Astrocyte of the spinal cord (primary cell): ENCODE data around the gene PTPN14.

Experiments
- DNase-seq: peaks from one replicate; pipeline ENCODE4 v3.0.0; 2011; ENCODE audit warnings: low read depth, low spot score
- H3K4me3 ChIP-seq: 2 replicates; pipeline ENCODE4 v1.5.1; 2011; ENCODE audit warnings: low read depth, mild to moderate bottlenecking, low read length, moderate library complexity
- in situ Hi-C: cut with HindIII; loops from 2 replicates; pipeline ENCODE4 v1.10.0; 2017; ENCODE audit warnings: low sequenced_read_pairs
- TF ChIP-seq, protein P1 (sequence below): IDR thresholded peaks from 2 replicates; pipeline ENCODE4 v1.5.1; 2012; ENCODE audit warnings: low read depth, mild to moderate bottlenecking, low read length, inconsistent platforms

Gene PTPN14

DNA sequence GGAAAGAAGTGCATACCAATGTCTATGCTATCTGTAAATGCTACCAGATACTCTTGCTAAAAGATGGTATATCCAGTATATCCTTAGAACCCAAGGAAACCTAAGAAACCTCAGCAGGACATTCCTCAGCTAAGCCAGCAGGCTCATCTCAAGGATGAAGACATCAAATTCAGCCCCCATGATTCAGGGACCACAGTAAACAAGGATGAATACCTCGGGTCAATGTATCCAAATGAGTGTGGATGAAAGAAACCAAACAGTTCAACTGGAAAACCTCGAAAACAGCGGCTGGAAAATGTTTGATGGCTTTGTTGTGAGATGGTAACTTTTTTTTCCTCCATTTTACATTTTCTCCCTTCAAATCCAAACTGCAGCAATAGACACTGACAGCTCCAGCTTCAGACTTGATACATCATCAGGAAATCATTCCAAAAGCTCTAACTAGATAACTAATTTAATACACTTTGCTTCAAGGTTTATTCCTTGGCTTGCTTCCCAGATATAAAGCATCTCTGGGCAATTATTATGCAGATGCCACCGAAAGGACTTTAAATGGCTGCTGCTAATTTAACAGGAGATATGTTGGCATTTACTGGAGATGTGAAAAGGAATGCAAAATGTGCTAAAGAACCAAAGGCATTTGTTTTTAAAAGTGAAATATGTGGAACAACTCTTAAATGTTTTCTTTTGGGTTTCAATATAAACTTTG, 196.8 kb downstream of the PTPN14 start:
- in situ Hi-C loops = no loop called here
- no peak overlapping the region for H3K4me3 ChIP-seq
- TF ChIP-seq, protein P1, sequence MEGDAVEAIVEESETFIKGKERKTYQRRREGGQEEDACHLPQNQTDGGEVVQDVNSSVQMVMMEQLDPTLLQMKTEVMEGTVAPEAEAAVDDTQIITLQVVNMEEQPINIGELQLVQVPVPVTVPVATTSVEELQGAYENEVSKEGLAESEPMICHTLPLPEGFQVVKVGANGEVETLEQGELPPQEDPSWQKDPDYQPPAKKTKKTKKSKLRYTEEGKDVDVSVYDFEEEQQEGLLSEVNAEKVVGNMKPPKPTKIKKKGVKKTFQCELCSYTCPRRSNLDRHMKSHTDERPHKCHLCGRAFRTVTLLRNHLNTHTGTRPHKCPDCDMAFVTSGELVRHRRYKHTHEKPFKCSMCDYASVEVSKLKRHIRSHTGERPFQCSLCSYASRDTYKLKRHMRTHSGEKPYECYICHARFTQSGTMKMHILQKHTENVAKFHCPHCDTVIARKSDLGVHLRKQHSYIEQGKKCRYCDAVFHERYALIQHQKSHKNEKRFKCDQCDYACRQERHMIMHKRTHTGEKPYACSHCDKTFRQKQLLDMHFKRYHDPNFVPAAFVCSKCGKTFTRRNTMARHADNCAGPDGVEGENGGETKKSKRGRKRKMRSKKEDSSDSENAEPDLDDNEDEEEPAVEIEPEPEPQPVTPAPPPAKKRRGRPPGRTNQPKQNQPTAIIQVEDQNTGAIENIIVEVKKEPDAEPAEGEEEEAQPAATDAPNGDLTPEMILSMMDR = no peak
- DNase-seq = no peak

DNA sequence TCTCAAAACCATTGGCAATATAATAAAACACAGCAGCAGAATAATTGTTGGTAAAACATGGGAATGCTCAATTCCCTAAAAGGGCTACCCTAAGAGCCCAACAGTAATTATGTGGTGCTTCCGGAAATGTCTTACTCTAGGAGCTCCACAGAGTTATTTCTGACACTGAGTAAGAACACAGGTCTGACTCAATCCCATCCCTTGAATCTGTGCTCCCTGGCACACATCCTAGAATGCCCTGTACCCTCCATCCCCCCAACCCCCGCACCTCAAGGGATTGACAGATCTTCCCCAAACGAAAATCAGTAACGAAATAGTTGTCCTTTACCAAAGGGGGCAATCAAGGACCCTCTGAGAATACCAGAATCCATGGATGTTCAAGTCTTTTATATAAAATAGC, 198.6 kb downstream of the PTPN14 start:
- in situ Hi-C loops = no loop called here
- H3K4me3 ChIP-seq = no peak overlapping the region
- DNase-seq = no peak
- TF ChIP-seq, protein P1 = no peak

DNA sequence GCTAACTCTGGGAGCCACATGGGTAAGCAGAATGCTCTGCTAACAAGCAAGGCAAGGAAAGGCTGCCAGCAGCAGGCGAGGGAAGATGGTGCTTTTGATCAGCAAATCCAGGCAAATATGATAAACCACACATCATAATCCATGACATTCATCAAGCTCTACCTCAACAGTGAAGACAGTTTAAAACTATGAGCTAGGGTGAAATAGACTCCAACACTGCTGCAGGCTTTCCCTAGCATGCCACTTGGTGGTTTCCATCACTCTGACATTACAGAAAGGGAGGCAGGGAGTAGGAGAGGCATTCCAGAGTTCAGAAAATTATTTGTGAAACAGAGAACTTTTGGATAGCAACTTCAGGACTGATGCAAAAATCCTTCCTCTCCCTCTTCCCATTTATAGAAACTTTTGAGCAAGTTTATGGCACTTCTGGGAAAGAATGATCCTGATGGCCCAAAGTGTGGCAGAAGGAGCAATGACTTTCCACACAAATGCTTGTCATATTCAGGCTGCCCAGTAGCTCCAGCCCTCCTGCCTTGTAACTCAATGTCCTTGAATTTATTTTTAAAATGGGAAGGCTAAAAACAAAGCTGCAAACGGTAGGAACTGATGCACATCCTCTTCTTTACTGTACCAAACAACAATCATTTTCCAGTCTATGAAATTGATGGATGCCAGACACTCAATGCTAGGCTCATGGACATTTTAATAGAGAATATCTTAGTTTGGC, 199.7 kb downstream of the PTPN14 start:
- in situ Hi-C loops = no loop called here
- DNase-seq = no peak
- TF ChIP-seq, protein P1 = no peak
- no peak overlapping the region for H3K4me3 ChIP-seq

DNA sequence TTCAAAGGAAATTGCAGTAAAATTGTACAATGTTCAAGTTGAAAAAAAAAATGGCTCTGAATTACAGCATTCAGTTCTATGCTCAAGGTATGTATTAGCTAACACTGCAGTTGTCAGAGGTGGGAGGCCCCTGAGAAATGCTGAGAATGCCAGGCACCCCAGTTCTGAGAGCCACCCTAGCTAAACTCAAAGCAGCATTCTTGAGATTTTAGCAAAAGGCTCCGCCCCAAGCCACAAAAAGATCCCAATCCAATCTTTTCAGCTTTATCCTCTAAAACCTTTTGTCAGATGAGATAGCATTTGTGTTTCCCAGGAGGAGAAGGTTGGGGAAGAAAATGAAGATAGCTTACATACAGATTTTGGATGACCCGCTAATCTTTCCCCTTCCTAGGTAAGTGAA, 201.6 kb downstream of the PTPN14 start:
- TF ChIP-seq, protein P1 = no peak
- no peak for DNase-seq
- H3K4me3 ChIP-seq = no peak overlapping the region
- in situ Hi-C loops = no loop called here

DNA sequence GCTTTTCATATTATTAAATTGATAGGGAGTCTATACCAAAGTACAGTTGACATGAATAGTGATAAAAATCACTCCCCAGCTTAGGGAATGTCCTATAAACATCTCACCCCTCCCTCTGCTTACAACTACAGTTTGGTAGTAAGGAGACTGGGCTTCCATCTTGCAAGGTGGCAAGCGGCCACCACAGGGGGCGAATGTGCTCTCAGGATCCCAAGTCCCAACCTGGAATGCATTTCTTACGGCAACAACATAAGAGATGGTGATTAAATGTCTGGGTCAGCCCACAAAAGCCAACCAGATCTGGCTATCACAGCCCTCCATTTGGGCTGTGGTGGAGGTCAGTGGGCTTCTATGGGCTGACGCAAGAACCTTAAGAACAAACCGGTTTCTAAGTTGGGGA, 202.4 kb downstream of the PTPN14 start:
- H3K4me3 ChIP-seq = no peak overlapping the region
- TF ChIP-seq, protein P1 = no peak
- no peak for DNase-seq
- in situ Hi-C loops = no loop called here

DNA sequence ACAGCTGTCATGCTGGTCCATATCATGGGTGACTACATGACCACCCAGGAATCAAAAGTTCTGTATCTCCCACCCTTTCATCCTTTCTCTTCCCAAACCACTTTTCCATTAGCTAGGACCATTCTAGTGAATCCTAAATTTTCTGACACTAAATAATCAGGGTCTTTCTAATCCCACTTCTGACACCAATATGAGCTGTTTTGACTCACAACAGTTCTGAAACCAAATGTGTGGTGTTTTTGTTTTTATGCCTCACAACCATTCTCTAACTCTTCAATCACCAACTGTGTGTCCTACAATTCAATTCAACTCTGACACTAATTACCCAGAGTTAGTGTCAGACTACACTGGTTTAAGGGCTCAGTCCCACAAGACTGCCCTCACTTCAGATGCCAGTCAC, 206.5 kb downstream of the PTPN14 start:
- no peak overlapping the region for H3K4me3 ChIP-seq
- TF ChIP-seq, protein P1 = no peak
- no peak for DNase-seq
- in situ Hi-C loops = no loop called here
